Measurements from ENCODE around the gene KRT13.
A peak's percentile ranks its signal among the peaks of the same experiment; 100 is the strongest.
"Not testable (repeated sequence)": the region's sequence is repeated elsewhere in the genome, so short reads cannot be mapped to it uniquely, and the experiment has no call there.

KRT13 gene

DNA sequence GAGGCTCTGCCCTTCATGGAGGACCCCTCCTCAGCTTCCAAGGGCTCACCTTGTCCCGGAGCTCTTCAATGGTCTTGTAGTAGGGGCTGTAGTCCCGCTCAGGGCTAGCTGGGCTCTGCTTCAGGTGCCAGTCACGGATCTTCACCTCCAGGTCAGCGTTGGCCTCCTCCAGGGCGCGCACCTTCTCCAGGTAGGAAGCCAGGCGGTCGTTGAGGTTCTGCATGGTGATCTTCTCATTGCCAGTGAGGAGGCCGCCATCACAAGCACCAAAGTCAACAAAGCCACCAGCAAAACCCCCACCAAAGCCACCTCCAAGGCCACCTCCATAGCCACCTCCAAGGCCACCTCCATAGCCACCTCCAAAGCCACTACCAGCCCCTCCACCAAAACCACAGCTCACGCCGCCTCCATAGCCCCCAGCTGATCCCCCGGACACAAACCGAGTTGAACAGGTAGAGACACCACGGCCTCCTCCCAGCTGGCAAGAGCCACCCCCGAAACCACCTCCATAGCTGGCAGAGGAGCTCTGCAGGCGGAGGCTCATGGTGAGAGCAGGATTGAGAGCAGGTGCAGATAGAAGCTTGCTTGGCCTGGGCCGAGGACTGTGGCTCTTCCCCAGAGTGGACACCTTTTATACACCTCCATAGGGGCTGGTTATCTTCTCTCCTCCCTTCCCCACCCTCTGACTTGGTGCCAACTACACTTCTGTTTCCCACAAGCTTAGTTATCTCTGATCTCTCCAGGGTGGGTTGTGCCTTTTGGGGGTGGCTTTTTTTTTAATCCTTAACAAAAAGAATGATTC, at the start of gene KRT13:
TSS of gene KRT13 (minus strand) at position 606 of the 802 bp plus-strand sequence. CDS start at position 544, 62 bp downstream.
- DNase-seq: no peak

DNA sequence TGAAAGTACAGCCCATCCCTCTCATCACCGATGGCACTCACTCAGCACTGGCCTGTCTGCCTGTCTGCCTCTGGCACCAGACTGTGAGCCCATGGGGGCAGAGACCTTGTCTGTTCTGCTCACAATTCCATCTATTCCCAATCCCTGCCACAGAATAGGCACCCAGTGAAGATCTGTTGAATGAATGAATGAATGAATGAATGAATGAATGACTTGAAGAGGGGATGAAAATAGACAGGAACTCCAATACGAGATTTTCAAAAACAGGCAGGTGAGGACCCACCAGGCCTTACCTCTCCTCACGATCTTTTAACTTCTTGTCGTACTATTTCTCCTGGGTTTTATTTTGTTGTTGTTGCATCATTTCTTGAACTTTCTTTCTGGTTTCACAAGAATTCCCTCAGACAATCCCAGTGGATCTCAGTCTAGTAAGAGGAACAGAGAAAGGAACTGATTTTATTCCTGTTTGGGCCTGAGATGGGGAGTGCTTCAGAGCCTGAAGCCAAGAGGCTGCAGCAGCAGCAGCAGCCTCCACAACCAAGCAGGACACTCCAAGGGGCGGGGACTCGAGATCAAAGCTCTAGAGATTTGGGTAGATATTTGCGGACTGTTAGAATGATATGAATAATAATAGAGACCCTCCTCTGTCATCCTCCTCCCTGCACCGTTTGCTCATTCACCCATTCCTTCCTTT, 48.7 kb upstream of the KRT13 start:
- DNase-seq: no peak

DNA sequence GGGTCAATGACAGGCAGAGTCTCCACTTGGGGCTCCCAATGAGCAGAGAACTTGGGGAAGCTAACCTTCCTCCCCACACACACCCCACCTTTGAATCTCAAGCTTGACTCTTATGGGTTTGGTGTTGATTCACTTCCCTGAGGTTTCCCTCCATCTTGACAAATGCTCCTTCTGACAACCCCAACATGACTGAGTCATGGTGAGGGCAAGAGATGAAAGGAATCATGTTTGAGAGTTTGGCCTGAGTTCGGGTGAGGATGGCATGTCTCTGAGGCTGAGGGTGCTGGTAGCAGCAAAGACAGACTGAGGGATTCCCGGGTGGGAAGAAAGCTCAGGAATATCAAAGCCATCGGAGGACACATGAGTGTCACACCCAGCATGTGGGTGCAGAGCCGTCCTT, 47.8 kb upstream of the KRT13 start:
- no peak for DNase-seq

DNA sequence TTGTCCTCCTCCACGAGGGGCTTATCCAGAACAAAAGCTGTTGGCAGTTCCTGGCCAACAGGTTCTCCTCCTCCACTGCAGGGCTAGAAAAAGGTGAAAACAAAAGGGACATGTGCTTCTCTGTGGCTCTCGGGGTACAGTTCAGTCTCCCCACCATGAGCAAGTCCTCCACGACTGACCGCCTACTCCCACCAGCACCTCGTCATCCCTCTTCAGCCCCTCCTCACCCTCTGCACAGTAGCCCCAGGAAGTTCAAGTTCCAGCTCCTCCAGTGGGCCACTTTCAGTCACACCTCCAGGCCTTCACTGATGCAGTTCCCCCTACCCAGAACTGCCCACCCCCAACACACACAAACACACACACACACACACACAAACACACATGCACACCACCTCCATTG, 47.0 kb upstream of the KRT13 start:
- no peak for DNase-seq

DNA sequence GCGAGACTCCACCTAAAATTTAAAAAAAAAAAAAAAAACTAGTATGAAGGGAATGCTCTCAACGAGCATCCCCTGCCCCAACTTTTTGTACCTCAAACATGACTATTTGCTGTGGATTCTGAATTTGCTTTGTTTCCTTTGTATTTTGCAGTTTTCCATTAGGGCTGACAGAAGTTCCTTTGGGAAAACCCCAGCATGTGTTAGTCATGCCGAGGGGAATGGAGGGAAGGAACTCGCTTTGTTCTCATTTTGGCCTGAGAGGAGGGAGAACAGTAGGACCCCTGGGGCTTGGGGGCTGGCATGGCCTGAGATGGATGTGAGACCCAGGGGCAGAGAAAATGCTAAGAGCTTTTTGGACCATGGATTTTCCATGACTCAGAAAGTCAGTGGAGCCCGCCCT, 46.0 kb upstream of the KRT13 start:
- no peak for DNase-seq

DNA sequence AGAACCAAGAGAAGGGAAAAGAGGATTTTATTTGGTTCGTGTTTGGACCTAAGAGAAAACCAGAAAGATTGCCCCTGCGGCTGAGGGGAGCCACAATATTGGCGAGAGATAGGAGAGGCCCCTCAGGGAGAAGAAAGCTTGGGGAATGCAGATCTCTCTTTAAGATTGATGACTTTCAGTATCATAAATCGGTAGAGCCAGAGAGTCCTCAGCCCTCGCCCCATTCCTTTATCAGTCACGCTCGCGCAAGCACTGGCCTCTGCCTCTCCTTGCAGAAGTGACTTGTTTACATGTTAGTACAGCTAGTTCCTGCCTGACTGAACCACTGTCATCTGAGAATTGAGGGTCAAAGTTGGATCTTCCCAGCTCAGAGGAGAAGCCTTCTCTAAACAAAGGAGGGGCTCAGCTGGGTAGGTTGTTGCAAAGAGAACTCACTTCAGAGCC, 44.2 kb upstream of the KRT13 start:
- no peak for DNase-seq

DNA sequence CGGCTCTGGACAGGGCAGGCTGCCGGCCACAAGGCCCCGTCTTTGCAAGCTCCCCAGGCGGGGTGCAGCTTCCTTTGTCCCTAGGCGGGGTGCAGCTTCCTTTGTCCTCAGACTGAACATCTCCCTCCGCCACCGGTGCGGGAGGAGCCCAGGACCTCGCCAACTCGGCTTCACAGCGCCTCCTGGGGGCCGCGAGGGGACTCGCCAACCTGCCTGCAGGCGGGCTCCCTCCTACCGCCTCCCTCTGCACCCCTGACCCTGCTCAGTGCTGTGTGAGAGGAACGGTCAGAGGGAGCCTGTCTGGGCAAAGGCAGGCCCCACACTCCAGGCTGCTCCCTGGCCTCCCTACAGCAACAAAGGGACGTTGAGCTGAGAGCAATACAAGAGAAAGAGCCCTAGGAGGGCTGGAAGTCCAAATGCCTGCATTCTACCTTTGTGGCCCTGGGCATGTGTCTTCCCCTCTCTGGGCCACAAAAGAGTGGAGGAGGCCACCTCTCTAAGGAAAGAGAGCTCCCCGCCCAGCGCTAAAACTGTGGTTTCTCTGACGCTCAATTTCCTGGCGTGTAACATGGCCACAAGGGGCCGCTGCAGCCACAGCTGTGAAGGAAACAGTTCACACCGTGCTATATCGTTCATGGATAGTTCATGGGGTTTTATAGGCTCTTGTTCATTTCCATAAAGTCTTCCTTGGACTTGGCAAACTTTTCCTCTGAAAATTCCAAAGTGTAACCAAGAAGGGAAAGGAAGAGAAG, 43.6 kb upstream of the KRT13 start:
- peak; percentile 95 for DNase-seq

DNA sequence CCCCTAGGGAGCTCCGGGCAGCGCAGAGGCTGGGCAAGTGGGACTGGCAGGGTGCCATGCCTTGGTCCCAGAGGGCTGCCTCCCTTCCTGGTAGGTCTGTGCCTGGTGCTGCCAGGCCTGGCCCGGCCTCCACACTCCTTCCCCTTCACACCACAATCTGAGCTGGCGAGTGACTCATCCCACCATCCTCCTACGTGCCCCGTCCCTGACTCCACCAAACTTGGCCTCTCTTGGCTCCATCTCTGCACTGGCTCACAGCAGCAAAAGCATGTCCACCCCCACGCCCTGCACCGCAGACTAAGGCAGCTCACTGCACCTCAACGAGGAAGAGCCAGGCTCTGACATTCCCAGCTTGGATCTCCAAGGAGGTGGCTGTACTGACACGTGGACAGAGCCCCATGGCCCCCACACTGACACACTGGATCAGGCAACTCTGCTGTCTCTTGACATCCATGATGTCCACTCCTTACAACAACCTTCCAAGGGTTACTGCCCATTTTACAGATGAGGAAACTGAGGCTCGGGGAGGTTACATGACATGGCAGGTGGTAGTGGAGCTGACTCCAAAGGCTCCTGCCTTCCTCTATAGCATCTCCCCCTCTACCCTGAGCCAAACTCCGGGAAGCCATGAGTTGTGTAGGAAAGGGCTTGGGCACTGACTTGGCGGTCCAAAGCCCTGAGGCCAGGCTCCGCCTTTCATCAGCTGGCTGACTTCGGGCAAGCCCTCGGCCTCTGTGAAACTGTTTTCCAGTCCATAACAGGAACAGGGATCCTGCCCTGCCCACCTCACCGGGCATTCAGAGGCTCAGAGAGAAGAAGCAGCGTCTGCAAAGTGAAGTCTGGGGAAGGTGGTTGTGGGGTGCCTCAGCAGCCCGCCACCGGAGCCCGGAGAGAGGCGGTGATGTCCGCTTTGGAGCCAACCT, 42.8 kb upstream of the KRT13 start:
- no peak for DNase-seq

DNA sequence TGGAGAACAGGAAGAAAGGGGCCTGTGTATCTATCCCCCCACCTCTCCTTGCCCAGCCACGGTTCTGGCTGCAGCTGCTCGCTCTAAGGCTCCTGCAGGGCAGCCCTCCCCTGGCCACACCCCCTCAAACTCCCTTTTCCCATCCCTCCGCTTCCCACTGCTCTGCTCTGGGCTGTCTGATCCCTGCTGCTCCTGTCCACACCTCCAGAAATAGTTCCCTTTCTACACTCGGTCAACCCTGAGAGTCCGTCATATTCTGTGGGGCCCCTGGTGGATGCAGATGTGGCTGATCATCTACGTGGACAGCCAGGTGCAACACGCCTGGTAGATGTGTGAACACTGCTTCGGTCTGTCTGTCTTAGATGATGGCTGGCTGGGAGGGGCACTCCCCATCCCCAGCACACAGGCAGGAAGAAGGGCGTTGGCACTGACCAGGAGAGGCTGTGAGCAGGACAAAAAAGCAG, 42.0 kb upstream of the KRT13 start:
- no peak for DNase-seq

DNA sequence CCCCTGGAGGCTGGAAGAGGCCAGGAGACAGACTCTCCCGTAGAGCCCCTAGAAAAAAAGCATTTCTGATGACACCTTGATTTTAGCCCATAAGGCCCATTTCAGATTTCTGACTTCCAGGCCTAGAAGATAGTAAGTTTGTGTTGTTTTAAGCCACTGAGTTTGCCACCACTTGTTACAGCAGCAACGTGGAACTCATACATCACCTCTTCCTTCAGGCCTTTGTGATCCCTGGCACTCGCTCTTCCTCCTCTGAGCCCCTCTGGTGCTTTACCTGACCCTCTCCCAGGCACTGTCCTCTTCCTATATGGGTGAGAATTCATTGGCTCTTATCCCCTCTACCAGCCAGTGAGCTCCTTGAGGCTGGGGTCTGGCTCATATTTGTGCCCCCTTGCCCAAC, 41.4 kb upstream of the KRT13 start:
- no peak for DNase-seq

DNA sequence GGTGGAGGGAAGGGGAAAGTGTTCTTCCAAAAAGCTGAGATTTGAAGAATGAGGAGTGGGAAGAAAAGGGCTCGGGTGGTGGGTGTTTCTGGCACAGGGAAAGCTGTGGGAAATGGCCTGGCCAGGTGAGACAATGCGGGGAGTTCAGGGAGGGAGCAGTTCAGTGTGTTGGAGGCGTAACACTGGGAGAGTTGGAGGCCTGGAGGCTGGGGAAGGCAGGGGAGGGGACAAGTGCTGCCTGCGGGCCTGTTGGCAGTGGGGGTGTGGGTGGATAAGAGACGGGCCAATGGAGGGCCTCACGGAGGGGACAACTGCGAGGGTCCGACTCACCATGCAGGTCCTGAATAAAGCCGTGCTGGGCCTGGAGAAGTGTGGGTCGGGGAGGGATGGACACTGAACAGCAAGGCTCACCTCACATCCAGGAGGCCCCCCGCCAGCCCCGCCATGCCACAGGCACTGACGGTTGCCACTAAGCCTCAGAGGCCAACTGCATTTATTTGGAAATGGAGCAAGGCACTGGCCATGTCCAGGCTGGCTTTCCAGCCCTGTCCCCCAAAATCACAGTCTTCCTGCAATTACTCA, 40.5 kb upstream of the KRT13 start:
- DNase-seq: no peak

DNA sequence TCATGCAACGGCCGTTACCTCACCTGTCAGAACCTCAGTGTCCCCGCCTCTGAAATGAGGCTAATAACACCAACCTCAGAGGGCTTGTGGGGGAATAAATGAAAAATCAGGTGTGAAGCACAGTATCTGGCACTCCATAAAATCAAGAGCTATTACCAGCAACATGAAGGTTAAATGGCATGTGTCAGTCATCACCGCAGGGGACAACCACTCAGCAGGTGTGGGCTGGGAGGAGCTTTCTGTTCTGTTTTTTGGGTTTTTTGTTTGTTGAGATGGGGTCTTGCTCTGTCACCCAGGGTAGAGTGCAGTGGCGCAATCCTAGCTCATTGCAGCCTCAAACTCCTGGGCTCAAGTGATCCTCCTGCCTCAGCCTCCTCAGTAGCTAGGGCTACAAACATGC, 39.5 kb upstream of the KRT13 start:
- DNase-seq: no peak

DNA sequence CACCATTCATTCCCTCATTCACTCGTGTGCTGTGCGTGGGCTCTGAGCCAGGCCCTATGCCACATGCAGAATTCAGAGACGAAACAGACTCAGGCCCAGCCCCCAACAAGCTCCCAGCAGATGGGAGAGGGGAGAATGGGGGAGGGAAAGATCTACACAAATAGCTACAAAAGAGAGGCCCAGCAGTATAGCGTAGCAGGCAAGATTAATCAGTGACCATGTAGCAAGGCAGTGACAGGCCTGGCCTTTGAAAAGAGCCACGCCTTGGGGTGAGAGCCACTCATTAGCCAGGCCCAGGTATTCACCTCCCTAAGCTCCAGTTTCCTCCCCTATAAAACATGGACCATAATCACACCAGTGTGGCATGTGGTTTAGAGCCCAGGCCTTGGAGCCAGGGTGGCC, 39.1 kb upstream of the KRT13 start:
- DNase-seq: no peak

DNA sequence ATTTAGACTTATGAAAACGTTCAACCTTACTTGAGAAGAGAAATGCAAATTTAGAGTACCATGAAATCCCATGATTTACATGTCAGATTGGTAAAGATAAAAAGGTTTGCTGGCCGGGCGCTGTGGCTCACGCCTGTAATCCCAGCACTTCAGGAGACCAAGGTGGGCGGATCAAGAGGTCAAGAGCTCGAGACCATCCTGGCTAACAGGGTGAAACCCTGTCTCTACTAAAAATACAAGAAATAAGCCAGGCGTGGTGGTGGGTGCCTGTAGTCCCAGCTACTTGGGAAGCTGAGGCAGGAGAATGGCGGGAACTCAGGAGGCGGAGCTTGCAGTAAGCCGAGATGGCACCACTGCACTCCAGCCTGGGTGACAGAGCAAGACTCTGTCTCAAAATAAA, 37.4 kb upstream of the KRT13 start:
- not testable (repeated sequence) for DNase-seq

DNA sequence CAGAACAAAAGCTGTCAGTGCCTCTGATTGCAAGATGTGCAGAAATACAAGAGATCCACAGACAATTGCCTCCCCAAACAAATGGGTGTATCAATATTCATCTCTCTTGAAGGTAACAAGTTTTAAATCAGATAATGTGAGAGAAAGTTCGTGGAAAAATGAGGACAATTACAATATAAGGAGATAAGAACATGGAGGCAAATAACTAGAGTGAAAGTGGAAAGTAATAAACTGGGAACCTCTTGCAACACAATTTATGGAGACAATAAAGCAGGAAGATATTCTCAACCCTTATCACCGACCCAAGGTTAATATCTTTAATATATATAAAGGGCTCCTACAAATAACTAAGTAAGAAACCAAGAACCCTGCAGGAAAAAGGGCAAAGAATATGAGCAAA, 36.9 kb upstream of the KRT13 start:
- no peak for DNase-seq

DNA sequence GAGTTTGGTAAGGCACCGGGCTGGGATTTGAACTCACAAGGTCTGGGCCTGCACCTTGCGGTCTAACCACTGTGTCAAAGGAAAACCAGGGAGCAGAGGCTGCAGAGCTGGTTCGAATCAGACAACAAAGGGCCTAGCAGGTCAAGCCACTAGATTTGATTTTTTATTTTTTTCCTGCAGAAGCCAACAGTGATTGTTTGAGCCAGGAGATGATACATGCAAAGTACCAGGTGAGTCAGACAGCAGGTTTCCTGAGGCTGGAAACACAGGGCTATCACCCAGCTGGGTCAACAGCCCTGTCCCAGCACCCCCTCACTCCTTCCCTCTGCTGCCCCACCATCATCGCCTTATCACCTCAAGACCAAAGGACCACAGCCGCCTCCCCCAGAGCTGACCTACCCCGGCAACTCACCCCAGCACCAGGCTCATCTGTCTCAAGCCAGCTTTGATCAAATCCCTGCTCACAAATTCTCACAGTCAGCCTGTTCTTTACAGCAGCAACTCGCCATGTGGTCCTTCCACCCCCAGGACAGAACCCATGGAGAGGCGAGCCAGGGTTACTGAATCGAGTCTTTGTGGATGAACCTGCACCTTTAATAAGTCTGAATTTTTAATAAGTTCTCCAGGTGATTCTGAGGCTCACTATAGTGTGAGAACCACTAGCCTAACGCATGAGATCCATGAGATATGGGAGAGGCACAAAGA, 35.7 kb upstream of the KRT13 start:
- no peak for DNase-seq

DNA sequence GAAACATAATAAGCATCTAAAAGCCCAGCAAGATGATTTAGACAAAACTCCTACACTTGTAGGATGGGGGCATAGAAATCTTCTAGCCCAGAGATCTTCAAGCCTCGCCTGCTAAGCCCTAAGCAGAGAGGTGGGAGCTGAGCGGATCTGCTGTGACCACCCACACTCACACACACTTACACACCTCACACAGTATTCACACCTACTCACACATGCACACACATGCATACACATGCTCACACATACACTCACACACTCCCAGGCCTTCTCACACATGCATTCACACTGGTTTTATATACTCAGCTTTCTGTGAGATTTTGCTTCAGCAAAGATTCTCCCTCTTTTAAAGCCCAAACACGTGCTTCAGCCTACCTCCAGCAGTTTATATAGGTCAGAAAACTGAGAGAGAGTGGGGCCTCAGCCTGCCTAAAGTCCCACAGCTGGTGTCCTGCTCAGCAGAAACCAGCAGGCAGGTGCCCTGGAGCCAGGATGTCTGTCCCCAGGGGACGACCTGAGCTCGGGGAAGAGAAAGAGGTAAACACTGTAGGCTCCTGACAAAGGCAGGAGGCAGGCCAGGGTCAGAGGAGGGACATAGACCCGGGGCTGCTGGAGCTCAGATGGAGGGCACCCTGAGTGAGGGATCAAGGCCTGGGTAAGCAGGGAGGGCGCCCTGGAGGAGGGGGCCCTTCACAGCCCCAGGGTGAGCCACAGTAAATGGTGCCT, 34.7 kb upstream of the KRT13 start:
- no peak for DNase-seq

DNA sequence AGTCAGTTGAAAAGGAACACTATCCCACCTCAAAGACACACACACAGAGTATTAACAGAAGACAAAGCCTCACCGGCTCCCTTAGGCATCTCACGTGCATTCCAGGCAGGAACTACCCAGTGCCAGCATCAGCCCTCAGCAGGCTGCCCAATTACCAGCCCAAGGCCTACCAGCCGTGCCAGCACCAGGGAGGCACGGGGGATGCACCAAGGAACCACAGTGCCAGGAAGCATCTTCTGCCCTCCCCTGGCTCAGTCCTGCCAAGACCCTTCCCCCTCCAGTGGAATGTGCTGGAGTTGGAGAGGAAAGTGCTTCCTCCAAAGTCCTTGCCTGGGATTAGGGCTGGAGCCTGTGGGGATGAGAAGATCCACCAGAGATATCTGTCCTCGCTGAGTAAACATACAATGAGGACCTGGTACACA, 33.7 kb upstream of the KRT13 start:
- no peak for DNase-seq

DNA sequence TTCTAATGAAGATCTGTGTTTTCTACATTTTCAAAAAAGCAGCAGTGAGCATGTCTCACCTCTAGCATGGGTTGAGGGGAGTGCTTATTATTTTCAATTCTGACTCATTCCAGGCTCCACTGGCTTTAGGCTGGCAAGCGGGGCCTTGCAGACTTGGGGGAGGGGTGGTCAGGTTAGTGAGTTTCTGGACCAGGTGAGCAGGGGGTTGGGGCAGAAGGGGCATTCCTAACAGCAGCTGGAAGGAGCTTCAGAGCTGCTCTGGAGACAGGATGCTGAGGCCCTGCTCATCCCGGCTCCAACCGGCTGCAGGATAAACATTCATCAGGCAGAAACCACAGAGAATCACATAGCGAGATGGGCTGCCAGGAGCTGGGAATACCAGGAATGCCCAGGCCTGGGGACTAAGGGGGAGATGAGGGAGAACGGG, 33.2 kb upstream of the KRT13 start:
- DNase-seq: no peak

DNA sequence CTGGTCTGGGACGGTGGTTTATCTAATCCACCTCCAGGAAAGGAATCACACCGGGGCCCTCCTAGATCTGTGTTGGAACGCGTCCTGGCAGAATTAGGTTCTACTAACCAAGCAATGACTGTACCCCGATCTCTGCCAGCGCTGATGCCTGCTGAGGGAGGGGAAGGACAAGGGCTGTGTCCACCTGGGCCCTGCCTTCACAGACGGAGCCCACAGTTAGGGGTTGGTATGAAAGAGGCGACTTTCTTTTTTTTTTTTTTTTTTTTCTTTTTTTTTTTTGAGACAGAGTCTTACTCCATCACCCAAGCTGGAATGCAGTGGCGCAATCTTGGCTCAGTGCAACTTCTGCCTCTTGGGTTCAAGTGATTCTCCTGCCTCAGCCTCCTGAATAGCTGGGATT, 32.6 kb upstream of the KRT13 start:
- DNase-seq: no peak

DNA sequence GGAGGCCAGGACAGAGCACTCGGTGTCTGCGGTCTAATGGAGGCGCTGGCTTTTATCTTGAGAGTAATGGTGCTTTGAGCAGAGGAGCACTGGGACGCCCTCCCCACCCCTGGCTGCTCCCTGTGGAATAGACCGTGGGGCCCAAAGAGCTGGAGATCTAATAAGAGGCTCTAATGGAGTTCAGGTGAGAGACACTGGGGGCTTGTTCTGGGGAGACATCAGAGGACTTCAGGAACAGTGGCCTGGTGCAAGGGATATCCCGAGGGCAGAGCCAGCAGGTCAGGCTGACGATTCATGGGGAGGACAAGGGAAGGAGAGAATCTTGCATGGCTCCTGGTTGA, 32.2 kb upstream of the KRT13 start:
- DNase-seq: no peak
